ENCODE data around the gene CA4.

- TF ChIP-seq CTCF (IDR thresholded peaks at IDR 0.05) (no peak), POLR2A (IDR thresholded peaks at IDR 0.05) (no peak), POLR2AphosphoS5 (IDR thresholded peaks at IDR 0.05) (no peak)
Observed at GRCh38 chr17:60171753-60172079, 21.9 kb downstream of the CA4 start.

Measured in stomach (tissue), 4 donors.